Stimulated activated CD4-positive, alpha-beta T cell treated with anti-CD3 and anti-CD28 coated beads, Interleukin-2, amount 100 ng/mL, for 24 hours (primary cell): ENCODE data around the gene ARHGEF10L.

Experiments
- DNase-seq, 2 donors: peaks; one replicate each; pipeline ENCODE4 v3.0.0-alpha.2; 2020

The ARHGEF10L gene

GRCh38 chr1:17521946-17522612 lies 17.4 kb upstream of the ARHGEF10L start:
- no peak for DNase-seq

GRCh38 chr1:17523321-17524041 lies 16.0 kb upstream of the ARHGEF10L start:
- no peak for DNase-seq

GRCh38 chr1:17524645-17525044 lies 14.9 kb upstream of the ARHGEF10L start:
- DNase-seq = no peak

GRCh38 chr1:17525996-17526686 lies 13.4 kb upstream of the ARHGEF10L start:
- DNase-seq = no peak

GRCh38 chr1:17527036-17527914 lies 12.2 kb upstream of the ARHGEF10L start:
- DNase-seq = no peak

- DNase-seq = no peak
These were observed 10.1 kb upstream of the ARHGEF10L start for GRCh38 chr1:17529381-17529780.

DNA sequence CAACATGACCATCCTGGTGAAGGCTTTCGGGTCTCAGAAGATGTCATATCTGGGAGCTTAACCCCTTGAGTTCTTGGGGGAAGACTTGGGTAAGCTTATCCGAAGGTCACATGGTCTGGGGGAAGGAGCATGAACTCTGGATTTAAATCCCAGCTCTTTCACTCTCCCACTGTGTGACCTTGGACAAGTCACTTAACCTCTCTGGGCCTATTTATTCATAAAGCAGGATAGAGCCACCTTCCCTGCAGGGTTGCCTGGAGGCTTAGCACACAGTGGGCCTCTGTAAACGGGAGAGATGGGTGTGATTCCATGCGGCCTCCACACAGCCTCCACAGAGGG lies 8.2 kb upstream of the ARHGEF10L start:
- DNase-seq = no peak

- DNase-seq = no peak
These were observed 7.6 kb upstream of the ARHGEF10L start for GRCh38 chr1:17531682-17532487.

GRCh38 chr1:17533201-17533600 lies 6.3 kb upstream of the ARHGEF10L start:
- DNase-seq = no peak

DNA sequence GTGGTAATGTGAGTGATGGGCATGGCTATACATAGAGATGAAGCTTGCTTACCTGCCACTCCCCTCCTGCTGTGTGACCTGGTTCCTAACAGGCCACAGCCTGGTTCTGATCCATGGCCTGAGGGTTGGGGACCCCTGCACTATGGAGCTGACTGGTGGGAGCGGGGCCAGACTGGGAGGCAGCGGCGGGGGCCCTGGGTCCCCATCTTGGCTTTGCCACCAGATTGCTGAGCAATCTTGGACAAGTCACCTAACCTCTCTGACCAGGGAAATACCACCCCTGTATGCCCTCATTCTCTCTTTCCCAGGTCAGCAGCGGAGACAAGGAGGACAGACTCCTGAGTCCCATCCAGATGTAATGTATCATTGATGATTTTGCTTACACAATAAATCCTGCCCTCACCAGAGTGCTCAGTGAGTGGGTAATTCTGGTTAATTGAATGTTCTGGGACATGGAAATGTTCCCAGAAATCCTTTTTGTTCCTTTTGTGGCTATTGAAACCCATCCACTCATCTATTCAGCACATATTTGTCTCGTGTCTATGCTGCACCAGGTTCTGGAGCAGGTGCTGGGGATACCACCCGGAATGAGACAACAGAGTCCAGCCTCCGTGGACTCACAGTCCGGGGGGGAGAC lies 4.1 kb upstream of the ARHGEF10L start:
- DNase-seq = no peak

DNA sequence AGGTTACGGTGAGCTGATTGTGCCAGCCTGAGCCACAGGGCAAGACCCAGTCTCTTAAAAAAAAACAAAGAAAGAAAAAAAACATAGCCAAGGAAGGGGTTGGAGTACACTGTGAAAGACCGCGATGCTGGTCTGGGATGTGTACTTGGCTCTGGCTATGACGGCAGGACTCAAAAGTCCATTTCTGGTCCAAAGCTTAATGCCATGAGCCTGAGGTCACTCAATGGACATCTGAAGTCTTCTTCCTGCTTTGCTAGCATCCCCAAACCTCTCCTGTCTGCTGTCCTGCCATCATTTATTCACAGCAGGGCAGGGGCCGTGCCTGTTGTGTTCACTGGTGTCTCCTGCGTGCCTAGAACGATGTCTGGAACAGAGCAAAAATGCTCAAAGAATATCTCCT lies 1.5 kb upstream of the ARHGEF10L start:
- DNase-seq = no peak

GRCh38 chr1:17538428-17539117 lies 925 bp upstream of the ARHGEF10L start:
- DNase-seq = no peak

DNA sequence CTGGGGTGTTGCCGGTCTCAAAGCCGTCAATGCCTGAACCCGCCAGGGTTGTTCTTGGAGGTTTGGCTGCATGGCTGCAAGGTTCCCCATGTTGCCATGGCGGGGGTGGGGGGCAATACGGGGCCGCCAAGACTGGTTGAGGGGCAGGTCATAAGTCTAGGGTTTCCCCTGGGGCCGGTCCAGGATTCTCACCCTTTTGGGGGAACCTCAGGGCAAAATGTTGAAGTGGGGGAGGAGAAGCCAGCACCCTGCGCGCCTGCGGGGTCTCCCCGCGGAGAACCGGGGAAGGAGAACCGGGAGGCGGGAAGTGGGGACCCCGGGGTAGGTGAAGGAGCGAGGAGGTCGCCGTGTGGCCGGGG lies 401 bp upstream of the ARHGEF10L start:
- no peak for DNase-seq

DNA sequence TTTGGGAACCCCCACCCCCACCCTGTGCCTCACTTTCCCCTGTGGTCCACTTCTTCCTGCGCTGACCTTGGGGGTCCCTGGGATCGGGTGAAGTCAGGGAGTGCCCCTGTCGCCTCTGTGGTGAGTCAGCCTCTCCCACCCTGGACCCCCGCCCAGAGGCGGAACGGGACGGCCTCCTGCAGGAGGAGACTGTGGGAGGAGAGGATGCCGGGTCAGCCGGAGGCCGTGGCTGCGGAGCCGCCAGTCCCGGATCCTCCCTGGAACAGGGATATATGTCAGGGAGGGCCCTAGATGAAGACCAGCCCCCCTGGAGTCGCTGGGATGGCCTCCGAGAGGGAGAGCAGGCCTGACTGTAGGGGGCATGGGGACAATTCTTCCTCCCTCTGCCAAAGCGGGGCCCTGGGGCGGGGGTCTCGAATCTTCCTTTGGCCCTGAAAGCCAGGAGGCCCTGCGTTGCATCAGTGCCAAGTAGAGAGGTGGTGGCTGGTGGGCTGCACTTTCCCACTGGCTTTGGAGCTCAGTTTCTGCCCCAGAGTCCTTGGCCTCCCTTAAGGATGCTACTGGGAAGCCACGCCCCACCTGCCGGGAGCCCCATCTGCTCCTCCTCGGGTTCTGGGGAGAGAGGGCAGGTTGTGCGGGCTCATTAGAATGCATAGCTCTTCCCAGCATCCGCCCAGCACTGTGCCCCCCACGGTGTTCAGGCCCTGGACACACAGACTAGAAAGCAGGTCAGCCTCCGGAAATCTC lies 930 bp downstream of the ARHGEF10L start:
- no peak for DNase-seq

GRCh38 chr1:17542645-17543044 lies 3.1 kb downstream of the ARHGEF10L start:
- no peak for DNase-seq

- no peak for DNase-seq
These were observed 5.4 kb downstream of the ARHGEF10L start for GRCh38 chr1:17544776-17545350.

DNA sequence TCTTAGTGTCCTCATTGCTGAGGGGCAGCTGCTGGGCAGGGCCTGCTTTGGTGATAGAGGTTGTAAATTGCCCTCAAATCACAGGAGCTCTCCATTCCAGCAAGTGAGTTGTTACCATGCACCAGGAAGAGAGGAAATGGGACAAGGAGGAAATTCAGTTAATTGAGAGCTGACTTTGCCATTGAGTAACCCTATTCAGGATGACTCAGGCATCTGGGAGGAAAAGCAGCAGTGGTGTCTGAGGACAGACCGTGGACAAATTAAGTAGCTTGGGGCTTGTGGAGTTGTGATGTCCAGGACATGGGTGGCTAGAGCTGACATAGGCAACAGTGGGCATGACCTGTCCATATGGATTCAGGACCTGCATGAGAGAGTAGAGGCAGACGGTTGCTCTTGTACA lies 5.9 kb downstream of the ARHGEF10L start:
- DNase-seq = no peak

DNA sequence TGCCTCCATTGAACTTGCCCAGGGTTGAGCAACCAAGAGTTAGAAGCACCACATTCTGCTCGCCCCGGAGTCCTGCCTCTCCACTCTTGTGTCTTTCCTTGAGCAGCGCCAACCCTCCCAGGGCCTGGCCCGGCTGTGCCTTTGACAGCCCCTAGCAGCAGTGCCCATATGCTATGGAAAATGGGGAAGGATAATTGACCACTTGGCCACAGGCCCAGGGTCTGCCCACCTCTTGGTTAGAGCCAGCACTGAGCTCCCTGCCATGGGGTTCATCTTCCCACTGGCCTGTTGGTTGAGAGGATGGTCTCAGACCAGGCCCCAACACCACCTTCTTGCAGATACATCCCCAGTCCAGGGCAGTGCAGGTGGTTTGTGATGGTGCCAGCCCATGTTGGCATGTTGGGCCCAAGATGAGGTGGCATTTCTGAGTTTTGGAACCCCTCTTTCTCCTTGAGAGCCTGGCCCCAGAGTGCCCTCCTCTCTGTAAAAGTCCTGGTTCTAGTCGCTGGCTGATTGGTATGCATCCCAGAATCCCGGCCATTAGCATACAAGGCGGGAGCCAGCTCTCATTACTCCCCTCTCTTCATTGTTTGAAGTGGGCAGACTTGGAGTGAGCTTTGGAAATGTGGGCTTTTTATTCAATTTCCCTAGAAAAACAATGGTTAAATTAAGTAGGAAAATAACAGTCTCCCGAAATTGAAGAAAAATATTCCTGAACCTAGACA lies 7.6 kb downstream of the ARHGEF10L start:
- no peak for DNase-seq

GRCh38 chr1:17549384-17549783 lies 9.9 kb downstream of the ARHGEF10L start:
- no peak for DNase-seq
